HUDEP-2 (cell line): ENCODE results near the gene KIRREL3.

Source experiments
- DNase-seq, 76 experiments: peaks; one replicate each; lab custom pipeline; 2025; ENCODE audit not compliant: unreplicated experiment in 76 of 76; lab: John Stamatoyannopoulos, UW

Gene KIRREL3

DNA sequence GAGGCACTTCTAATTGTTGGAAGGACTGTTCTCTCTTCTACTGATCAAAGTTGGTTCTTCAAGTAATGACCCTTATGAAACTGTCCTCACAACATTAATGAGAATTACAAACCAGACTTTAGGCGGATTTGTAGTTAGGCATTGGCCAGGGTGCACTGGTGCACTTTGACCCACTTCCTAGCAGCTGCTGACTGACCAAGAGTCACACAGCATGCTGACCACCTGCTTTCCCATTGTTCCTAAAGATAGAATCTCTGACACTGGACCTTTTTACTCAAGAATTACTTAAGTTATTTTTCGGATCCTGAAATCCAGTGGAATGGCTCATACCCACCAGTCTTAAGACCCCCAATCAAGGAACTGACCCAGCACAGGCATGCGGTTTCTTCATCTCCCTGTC is 381.1 kb downstream of the KIRREL3 start:
- DNase-seq, result no peak

DNA sequence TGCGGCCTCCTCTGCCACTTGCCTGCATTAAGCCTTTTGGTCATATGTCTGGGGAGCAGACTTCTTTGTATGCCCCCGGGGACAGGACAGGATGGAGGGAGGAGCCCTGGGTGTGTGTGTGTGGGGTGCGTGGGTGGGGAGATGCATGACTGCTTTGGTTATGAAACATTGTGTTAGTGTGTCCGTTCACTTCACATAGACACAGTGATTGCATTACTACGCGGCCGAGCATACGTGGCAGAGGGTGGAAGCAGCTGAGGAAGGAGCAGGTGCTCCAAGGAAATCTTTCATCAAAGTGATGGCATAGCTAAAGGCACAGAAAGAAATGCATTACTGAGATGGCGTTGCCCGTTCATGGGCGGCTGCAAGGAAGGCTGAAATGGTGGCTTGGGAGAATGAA is 384.7 kb downstream of the KIRREL3 start:
- DNase-seq, result no peak

DNA sequence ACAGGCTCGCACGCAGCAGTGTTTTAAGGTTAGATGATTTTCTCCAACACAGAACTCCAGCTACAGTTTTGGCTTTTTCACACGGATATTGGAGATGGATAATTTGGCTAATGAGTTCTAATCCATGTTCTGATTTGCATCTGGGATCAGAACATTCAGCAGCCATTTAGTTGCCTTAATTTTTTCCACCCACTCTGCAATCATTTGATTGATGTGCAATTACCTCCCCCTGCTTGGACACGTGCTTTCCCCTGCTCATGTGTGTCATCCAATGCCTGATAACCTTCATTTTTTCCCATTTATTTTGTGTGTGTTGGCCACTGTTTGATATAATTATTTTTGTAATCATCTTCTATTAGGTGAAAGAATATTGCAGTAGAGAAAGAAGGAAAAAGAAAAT is 387.3 kb downstream of the KIRREL3 start:
- no peak for DNase-seq

DNA sequence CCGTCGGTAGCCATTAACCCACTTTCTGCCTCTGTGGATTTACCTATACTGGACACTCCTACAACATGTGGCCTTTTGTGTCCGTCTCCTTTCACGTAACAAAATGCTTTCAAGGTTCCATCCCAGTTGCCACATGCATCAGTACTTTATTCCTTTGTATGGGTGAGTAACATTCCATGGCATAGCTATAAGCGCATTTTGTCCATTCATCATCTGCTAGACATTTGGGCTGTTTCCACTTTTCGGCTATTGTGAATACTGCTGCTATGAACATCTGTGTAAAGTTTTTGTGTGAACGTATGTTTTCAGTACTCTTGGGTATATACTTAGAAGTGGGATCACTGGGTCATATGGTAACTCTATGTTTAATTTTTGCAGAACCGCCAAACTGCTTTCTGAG is 387.9 kb downstream of the KIRREL3 start:
- DNase-seq, result no peak

DNA sequence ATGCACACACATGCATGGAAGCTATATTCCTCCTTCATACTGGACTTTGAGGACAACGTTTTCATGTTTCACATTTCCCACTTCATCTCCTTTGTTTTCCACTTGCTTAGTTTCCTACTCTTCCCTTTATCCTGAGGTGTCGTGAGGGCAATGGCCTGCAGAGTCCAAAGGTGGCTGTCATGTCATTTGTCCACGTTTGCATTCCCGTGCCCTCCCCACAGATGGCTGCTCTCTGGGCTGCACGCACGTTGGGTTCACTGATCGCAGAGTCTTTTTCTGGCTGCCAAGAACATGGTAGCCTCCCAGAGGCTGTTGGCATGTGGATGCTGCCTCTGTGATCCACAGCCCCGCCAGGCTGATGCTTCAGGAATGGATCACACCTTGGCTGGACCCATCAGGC is 389.1 kb downstream of the KIRREL3 start:
- DNase-seq, result no peak

DNA sequence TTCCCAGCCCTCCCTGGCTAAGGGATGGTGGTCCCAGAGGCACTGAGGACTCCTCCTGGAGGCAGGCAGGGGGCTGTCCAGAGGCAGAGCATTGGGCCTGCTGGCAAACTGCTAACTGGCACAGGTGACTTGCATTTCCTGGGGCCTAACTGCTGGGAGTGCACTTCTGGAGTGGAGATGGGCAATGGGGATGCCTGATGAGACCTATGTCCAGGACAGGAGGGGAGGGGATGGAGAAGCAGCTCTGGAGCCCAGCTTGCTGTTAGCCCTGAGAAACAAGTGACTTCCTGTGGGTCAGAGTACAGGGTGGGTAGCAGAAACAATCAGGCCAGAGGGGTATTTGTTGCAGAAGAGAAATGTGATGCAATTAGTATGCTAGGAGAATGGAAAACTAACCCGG is 391.9 kb downstream of the KIRREL3 start:
- DNase-seq, result no peak

DNA sequence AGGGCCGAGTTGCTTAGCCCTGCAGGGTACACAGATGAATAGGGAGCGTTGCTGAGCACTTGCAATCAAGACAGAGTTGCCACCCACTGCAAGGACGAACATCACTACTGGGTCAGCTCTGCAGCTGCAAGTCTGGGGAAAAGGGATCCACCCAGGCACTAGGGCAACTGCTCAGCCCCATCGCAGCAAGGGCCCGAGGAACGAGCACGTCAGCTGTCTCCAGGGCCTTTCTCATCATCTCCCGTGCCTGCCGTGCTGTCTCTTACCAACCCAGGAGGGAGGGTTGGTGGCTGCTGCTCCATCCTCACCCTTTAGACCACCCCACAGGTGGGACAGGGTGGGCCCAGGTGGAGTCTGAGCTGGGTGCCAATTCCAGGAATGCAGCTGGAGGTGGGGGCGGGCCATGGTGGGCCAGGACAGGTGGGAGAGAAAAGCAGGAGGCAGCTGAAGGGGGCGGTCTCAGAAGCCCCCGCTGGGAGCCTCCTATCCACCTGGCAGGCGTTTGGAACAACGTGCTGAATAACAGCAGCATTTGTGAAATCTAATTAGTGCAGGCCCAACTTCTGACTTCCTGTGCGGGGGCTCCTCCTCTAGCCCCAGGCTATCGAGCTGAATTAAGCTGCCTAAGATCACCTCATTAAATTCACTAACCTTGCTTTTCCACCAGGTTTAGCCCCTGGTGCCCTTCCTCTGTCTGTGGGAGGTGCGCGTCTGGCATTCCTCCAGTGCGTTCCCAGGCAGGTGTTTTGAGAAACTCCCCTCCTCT is 392.6 kb downstream of the KIRREL3 start:
- DNase-seq, result no peak

DNA sequence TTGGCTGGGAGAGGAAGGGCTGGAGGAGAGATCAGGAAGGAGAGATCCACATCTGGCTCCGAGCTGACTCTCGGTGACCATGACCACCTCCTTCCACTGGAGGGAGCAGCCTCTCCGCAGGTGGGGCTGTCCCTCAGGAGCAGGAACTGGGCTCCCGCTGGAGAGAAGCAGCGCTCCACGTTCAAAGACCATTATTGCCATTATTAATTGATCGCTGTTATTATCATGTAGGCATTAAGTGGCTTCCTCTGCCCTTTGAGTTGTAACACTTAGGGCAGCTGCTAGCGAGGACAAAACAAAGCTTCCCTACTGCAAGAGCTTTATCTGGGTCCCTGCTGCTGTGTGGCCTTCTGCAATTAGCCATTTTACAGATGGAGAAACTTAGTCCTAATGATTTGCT is 393.2 kb downstream of the KIRREL3 start:
- DNase-seq, result peak in 24 of 76 experiments; percentile 1 to 46 (median 7)

DNA sequence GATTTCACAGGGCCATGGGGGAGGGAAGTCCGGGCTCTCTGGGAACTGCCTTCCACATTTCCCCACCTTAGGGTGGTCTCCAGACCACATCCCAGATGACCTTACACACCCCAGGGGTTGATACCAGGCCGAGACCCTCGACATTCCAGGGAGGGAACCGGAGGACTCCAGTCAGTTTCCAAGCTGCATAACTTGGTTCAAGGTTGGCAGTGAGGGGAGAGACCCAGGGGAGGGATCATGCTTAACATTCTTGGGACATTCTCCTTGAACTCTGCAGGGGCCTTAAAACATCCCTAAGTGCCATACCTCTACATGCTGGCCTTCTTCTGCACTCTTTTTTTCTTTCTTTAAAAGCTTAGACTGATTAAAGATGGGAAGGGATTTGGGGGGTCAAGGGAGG is 394.1 kb downstream of the KIRREL3 start:
- no peak for DNase-seq

DNA sequence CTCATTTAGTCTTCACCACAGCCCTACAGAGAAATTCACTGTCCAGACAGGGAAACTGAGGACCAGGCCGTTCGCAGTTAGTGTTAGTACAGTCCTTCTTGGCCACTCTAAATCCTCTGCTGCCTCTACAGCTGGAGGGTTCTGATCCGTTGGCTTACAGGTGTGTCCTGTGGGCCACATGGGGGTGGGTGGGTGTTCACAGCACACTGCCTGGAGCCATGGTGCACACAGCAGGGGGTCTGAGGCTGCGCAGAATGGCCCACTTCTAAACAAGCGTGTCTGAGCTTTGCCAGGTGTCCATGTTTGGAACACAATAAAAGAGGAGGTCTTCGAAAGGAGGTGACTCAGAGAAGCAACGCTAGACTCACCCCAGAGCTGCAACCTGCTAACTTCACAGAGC is 396.1 kb downstream of the KIRREL3 start:
- DNase-seq, result no peak

DNA sequence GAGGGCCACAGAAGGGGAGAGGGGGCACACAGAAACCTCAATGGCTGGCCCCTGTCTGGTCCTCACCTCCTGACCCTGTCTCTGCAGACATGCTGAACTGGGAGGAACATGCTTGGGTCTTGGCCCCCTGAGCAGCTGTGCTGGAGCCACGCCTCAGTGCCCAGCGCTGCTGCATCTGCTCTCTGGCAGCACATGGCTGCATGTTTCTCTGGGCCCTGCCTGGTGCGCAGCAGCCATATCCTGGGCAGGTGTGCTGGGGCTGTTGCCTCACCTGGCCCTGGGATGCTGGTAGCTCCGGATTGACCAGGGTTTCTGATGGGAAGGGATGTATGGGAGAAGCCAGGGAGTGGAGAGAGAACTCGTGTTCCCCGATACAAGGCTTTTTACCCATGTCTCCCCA is 397.1 kb downstream of the KIRREL3 start:
- no peak for DNase-seq

DNA sequence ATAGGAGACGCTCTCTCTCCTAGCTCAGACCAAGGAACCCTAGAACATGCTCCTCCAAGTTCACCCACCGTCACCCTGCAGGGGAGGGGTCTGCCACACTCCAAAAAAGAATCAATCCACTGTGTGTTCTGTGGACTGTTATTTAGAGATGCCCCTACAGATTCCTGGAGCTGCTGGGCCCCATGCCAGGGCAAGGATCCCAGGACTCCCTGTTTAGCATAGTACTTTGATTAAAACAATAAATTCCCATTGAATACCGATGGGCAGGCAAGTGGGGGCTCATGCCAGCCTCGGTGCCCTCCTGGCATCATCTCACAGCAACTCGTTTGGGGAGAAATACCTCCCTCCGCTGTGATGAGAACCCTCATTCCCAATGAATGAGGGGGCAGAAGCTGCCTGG is 397.6 kb downstream of the KIRREL3 start:
- no peak for DNase-seq

DNA sequence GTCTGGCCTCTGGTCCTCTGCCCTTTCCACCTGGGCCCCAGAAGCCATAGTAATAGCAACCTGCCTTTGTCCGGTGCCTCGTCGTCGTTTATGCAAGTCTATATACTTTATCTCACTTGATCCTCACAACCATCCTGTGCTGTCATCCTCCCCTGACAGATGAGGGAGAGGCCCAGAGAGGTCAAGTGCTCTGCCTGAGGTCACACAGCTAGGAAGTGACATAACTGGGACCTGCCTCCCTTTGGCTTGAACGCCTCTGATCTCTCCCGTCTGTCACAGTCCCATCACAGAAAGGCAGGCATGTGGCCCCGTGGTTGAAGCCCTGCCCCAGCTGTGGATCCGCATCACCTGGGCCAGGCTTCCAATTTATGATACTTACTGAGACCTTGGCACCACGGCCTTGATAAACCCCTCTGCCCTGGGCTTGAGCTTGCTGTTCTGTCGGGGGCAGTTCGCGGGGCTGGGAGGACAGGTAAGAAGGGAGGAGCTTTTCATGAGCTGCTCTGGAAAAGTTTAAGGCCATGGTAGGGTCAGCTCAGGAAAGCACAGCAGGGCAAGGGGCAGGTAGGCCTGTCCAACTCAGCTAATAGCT is 398.1 kb downstream of the KIRREL3 start:
- DNase-seq, result no peak

DNA sequence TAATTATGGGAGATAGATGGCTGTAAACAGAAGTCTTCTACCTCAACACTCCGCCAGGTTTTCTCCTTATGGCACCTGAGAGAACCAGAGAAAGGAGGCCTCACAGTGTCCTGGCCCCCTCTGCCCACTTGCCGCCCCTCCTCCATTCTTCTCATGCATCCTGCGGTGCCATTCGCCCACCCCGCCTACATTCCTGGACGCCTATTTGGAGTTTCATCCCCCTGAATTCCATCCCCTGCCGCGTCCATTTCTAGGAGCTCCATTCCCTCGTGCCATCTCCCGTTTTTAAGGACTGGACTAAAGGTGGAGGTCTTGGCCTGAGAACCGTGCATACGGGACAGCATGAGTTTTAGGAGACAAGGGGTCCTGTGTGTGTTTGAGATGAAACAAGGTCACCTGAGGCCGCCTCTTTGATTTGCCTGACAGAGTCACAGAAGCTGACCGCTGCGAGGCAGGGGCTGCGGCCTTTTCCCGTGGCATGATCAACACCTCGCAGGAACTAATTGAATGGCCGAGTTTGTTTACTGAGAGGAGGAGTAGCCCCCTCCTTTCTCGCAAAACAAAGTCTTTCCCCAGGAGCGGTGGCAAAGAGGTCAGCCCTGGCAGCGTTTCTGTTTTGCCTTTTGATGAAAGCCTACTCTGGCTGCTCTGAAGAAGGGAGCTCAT is 398.9 kb downstream of the KIRREL3 start:
- DNase-seq, result no peak

DNA sequence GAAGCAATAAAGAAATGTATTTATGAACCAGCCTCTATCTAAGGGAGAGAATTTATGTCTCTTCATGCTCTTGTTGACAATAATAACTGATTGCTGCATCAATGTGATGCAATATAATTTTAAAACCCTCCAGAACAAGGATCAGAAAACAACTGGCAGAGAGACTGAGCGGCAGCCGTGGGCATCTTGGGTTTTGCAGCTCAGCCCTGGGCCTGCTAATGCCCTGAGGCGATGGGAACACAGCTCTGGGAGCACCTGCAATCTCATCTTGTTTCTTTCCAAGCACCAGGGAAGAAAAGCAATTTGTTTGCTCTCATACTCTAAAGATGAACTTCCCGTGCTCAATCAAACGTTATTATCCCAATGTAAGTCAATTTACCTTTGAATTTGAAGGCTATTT is 399.4 kb downstream of the KIRREL3 start:
- DNase-seq, result no peak

DNA sequence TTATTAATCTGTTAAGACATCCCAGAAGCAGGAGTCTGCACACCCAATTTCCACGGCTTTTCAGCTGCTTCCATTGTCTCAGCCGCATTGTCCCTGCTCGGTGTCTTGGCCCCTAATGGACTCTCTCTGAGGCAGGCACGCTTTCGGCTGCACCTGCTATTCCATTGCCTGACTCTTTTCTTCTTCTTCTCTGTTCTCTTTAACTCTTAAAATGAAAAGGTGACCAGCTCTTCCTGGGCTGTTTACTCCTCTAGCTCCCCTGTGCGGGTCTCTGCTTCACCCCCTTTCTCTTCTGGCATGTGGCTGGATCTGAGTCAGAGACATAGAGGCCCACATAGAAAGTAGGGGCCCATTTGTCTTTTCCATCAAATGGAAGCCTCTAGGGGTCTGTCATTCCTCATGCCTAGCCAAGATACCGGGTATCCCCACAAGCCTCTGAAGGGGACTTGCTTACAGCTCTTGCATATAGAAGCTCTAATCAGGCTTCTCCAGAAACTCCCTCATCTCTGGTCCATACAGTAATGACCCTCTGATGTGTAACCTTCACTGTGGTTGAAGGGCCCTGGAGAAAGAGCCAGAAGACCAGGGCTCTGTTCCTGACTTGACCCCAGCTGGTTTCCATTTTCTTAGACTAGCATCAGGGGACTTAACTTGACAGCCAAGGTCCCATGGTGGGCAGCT is 401.2 kb downstream of the KIRREL3 start:
- no peak for DNase-seq

DNA sequence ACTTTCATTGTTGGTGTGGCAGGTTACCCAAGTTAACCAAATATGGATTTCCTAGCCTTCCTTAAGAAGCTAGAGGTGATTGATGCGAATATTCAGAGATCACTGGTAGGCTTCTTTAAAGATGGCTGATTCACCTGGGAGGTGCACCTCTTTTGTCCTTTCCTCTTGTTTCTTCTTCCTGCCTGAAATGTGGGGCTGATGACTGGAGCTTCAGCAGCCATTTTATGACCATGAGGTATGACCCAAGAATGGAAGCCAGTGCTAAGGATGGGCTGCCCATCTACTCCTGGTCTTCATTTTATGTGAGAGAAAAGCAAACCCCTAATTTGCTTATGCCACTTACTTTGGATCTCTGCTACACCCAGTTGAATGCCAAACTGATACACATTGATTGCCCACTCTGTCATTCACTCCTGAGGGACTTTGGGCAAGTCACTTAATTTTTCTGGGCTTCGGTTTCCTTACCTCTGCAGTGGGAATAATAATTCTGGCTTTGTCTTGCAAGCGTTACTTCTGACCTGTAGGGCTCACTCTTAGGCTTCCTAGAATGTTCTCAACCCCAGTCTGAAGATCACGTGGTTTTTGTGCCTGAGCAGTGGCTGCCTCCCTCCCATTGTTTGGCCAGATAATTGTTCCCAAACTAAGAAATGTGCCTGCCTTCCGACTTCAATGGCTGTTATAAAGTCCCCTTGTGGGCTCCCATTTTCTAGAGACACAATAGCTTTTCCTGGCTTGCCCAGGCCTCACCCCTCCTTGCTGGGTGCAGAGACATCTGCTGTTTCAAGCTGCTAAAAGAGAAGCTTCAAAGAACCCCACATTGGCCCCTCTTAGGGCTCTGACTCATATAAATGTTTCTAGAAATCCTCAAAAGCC is 402.0 kb downstream of the KIRREL3 start:
- no peak for DNase-seq

DNA sequence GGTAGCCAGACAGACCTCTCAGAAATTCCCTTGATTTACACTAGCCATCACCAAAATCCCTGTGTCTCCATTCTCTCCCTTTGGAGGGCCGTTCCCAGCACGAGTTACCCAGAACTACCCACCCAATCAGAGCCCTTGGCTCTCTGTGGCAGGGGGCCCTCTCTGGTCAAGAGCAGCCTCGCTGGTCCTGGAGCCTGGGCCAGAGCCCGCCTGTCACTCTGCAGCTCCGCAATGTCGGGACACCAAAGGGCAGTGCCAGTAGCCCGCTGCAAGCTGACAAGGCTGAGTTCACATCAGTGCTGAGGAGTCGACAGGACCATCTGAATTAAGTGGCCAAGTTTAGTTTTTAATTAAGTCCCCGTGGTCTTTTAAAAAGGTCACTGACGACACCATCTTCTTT is 403.5 kb downstream of the KIRREL3 start:
- DNase-seq, result no peak

DNA sequence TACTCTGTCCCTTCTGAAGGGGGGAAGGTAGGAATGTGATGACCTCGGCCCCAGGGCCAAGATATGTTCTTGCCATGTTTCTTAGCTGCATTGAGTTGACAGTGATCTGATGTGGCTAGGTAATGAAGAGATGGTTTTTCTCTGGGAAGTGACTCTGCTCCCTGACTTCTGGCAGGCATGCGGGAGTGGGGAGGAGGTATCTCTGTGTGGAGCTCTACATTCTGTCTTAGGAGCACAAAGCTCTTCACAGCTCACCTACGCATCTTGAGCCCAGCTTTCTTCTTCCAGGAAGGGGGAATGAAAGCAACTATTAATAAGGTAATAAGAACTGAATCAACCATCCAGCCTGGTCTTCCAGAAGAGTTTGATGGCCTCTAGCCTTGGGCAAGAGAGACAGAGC is 404.1 kb downstream of the KIRREL3 start:
- DNase-seq, result no peak

DNA sequence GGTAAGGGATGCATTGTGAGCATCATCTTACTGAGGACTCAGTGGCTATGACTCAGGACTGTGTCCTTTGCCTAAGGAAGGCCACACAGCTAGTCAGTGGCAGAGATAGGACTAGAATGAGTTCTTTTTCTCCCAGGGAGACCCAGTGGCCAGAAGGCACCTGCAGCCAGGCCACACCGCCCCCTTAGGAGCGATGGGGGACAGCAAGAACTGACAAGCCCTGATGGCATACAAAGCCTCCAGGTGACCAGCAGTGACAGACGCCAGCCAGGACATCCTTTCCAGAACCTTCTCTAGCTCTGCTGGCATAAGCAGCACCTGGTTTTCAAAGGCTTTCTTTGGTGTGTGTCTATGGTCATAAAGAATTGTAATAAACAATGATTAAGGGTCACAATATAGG is 405.0 kb downstream of the KIRREL3 start:
- no peak for DNase-seq

DNA sequence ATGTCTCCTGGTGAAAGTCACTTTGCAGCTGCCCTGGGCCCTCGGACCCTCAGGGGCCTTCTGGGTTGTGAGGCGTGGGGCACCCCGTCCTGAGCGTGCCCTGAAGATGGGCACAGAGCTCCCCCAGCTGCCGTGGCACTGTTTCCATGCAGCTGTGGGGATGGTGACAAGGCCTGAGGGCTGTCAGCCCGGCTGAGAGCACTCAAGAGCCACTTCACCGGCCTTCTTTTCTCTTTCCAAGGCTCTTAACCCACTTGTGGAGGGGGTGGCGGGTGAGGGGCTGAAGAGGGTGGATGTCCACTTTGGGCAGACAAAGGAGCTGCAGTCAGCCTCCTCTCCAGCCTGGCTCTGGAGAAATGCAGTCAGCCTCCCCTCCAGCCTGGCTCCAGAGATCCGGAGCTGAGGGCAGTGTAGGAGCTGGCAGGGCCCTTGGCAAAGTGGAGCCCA is 405.6 kb downstream of the KIRREL3 start:
- DNase-seq, result no peak
